ENCODE results near the gene NOX5. TPM values are rescaled to one million over a fixed set of nuclear protein-coding genes. Genes with fewer than 3 reads are reported as not detected.
"Not testable (repeated sequence)": the region's sequence is repeated elsewhere in the genome, so short reads cannot be mapped to it uniquely, and the experiment has no call there.

The NOX5 gene
- total RNA-seq, 2 experiments from 2014 or later = 0.06 TPM; not detected in 1

GRCh38 chr15:69060744-69061143, 46.2 kb downstream of the NOX5 start:
- H3K27me3 Mint-ChIP-seq = peaks cover 4% of the 10 kb centered on the region
- no peak overlapping the region for H3K4me3 Mint-ChIP-seq
- ATAC-seq = peak; percentile 46
- H3K9me3 Mint-ChIP-seq (ENCODE audit: low read depth) = no peaks in the 10 kb centered on the region
- CTCF ChIA-PET = no interaction called here
- no peaks in the 10 kb centered on the region for H3K36me3 Mint-ChIP-seq
- no peak for DNase-seq
- peaks cover 20% of the 10 kb centered on the region for H3K4me1 Mint-ChIP-seq
- no peak overlapping the region for H3K27ac Mint-ChIP-seq

- no peak overlapping the region for H3K27ac Mint-ChIP-seq
- H3K36me3 Mint-ChIP-seq = no peaks in the 10 kb centered on the region
- H3K9me3 Mint-ChIP-seq (ENCODE audit: low read depth) = no peaks in the 10 kb centered on the region
- CTCF ChIA-PET = interaction anchor here (2.3 kb wide), 1 partner anchor 332 kb away, joined by 7 read pairs; no protein-coding TSS in a partner anchor
- peaks cover 20% of the 10 kb centered on the region for H3K4me1 Mint-ChIP-seq
- ATAC-seq (no peak), DNase-seq (no peak)
- no peak overlapping the region for H3K4me3 Mint-ChIP-seq
- H3K27me3 Mint-ChIP-seq = peaks cover 4% of the 10 kb centered on the region
Measured at GRCh38 chr15:69061414-69061842, 46.9 kb downstream of the NOX5 start.

GRCh38 chr15:69064649-69065048, 50.2 kb downstream of the NOX5 start:
- CTCF ChIA-PET = no interaction called here
- H3K27me3 Mint-ChIP-seq = no peaks in the 10 kb centered on the region
- H3K36me3 Mint-ChIP-seq = no peaks in the 10 kb centered on the region
- no peaks in the 10 kb centered on the region for H3K9me3 Mint-ChIP-seq (ENCODE audit: low read depth)
- peaks cover 16% of the 10 kb centered on the region for H3K4me1 Mint-ChIP-seq
- no peak for DNase-seq
- ATAC-seq = no peak
- no peak overlapping the region for H3K27ac Mint-ChIP-seq
- no peak overlapping the region for H3K4me3 Mint-ChIP-seq

- no peak overlapping the region for H3K27ac Mint-ChIP-seq
- H3K36me3 Mint-ChIP-seq = no peaks in the 10 kb centered on the region
- H3K4me3 Mint-ChIP-seq = no peak overlapping the region
- no peaks in the 10 kb centered on the region for H3K9me3 Mint-ChIP-seq (ENCODE audit: low read depth)
- ATAC-seq = no peak
- DNase-seq = no peak
- peaks cover under 1% of the 10 kb centered on the region for H3K4me1 Mint-ChIP-seq
- CTCF ChIA-PET = interaction anchor here (1.3 kb wide), 1 partner anchor 160 kb away, joined by 3 read pairs; no protein-coding TSS in a partner anchor
- H3K27me3 Mint-ChIP-seq = peaks cover 10% of the 10 kb centered on the region
Measured at GRCh38 chr15:69066007-69066995, 51.8 kb downstream of the NOX5 start.

GRCh38 chr15:69067296-69067695, 52.8 kb downstream of the NOX5 start:
- Mint-ChIP-seq H3K9me3 (ENCODE audit: low read depth) (no peaks in the 10 kb centered on the region), H3K27ac (no peak overlapping the region), H3K4me1 (no peaks in the 10 kb centered on the region), H3K27me3 (peaks cover 19% of the 10 kb centered on the region), H3K4me3 (no peak overlapping the region), H3K36me3 (no peaks in the 10 kb centered on the region)
- DNase-seq = no peak
- no peak for ATAC-seq
- CTCF ChIA-PET = interaction anchor here (1.3 kb wide), 1 partner anchor 159 kb away, joined by 3 read pairs; no protein-coding TSS in a partner anchor

- Mint-ChIP-seq H3K27ac (no peak overlapping the region), H3K27me3 (peaks cover 24% of the 10 kb centered on the region), H3K4me1 (no peaks in the 10 kb centered on the region), H3K9me3 (ENCODE audit: low read depth) (no peaks in the 10 kb centered on the region), H3K36me3 (no peaks in the 10 kb centered on the region), H3K4me3 (no peak overlapping the region)
- CTCF ChIA-PET = interaction anchor here (0.8 kb wide), 1 partner anchor 35 kb away, joined by 3 read pairs; no protein-coding TSS in a partner anchor
- DNase-seq (no peak), ATAC-seq (no peak)
Measured at GRCh38 chr15:69068157-69068556, 53.7 kb downstream of the NOX5 start.

GRCh38 chr15:69069290-69069689, 54.8 kb downstream of the NOX5 start:
- H3K4me3 Mint-ChIP-seq; CTCF ChIA-PET; H3K9me3 Mint-ChIP-seq (ENCODE audit: low read depth); H3K36me3 Mint-ChIP-seq; DNase-seq; ATAC-seq; H3K4me1 Mint-ChIP-seq; H3K27ac Mint-ChIP-seq: not testable (repeated sequence)
- peaks cover 35% of the 10 kb centered on the region for H3K27me3 Mint-ChIP-seq

- Mint-ChIP-seq H3K9me3 (ENCODE audit: low read depth) (no peaks in the 10 kb centered on the region), H3K27me3 (peaks cover 42% of the 10 kb centered on the region), H3K4me3 (no peak overlapping the region), H3K36me3 (no peaks in the 10 kb centered on the region), H3K4me1 (peaks cover 11% of the 10 kb centered on the region), H3K27ac (no peak overlapping the region)
- DNase-seq = no peak
- CTCF ChIA-PET = no interaction called here
- no peak for ATAC-seq
Measured at GRCh38 chr15:69069996-69070395, 55.5 kb downstream of the NOX5 start.

GRCh38 chr15:69070396-69070795, 55.9 kb downstream of the NOX5 start:
- no peaks in the 10 kb centered on the region for H3K9me3 Mint-ChIP-seq (ENCODE audit: low read depth)
- peaks cover 46% of the 10 kb centered on the region for H3K27me3 Mint-ChIP-seq
- H3K27ac Mint-ChIP-seq = no peak overlapping the region
- no peaks in the 10 kb centered on the region for H3K36me3 Mint-ChIP-seq
- CTCF ChIA-PET = no interaction called here
- DNase-seq = no peak
- ATAC-seq = no peak
- H3K4me1 Mint-ChIP-seq = peaks cover 11% of the 10 kb centered on the region
- no peak overlapping the region for H3K4me3 Mint-ChIP-seq

GRCh38 chr15:69071260-69071659, 56.8 kb downstream of the NOX5 start:
- peaks cover 55% of the 10 kb centered on the region for H3K27me3 Mint-ChIP-seq
- CTCF ChIA-PET = no interaction called here

GRCh38 chr15:69072906-69073305, 58.4 kb downstream of the NOX5 start:
- Mint-ChIP-seq H3K4me3 (no peak overlapping the region), H3K4me1 (peaks cover 11% of the 10 kb centered on the region), H3K9me3 (ENCODE audit: low read depth) (no peaks in the 10 kb centered on the region), H3K27me3 (peaks cover 58% of the 10 kb centered on the region), H3K36me3 (no peaks in the 10 kb centered on the region), H3K27ac (no peak overlapping the region)
- no peak for ATAC-seq
- CTCF ChIA-PET = no interaction called here
- DNase-seq = no peak

More at GRCh38 chr15:69071260-69071659, 56.8 kb downstream of the NOX5 start:
- no peaks in the 10 kb centered on the region for H3K9me3 Mint-ChIP-seq (ENCODE audit: low read depth)
- no peak overlapping the region for H3K4me3 Mint-ChIP-seq
- no peak overlapping the region for H3K27ac Mint-ChIP-seq
- no peak for ATAC-seq
- peaks cover 11% of the 10 kb centered on the region for H3K4me1 Mint-ChIP-seq
- DNase-seq = no peak
- no peaks in the 10 kb centered on the region for H3K36me3 Mint-ChIP-seq

GRCh38 chr15:69074001-69074842, 59.7 kb downstream of the NOX5 start:
- CTCF ChIA-PET = no interaction called here
- peak overlapping the region; percentile 30 for H3K4me3 Mint-ChIP-seq
- H3K27me3 Mint-ChIP-seq = peaks cover 58% of the 10 kb centered on the region
- H3K36me3 Mint-ChIP-seq = no peaks in the 10 kb centered on the region
- peaks cover 11% of the 10 kb centered on the region for H3K4me1 Mint-ChIP-seq
- no peak overlapping the region for H3K27ac Mint-ChIP-seq
- no peaks in the 10 kb centered on the region for H3K9me3 Mint-ChIP-seq (ENCODE audit: low read depth)
- DNase-seq = no peak
- peak; percentile 23 for ATAC-seq

GRCh38 chr15:69074843-69075224, 60.3 kb downstream of the NOX5 start:
- CTCF ChIA-PET = no interaction called here

More at GRCh38 chr15:69074843-69075224, 60.3 kb downstream of the NOX5 start:
- H3K9me3 Mint-ChIP-seq (ENCODE audit: low read depth) = no peaks in the 10 kb centered on the region
- no peaks in the 10 kb centered on the region for H3K36me3 Mint-ChIP-seq
- no peak overlapping the region for H3K27ac Mint-ChIP-seq
- H3K27me3 Mint-ChIP-seq = peaks cover 58% of the 10 kb centered on the region
- ATAC-seq (no peak), DNase-seq (no peak)
- peaks cover 11% of the 10 kb centered on the region for H3K4me1 Mint-ChIP-seq
- H3K4me3 Mint-ChIP-seq = no peak overlapping the region
